ENCODE results near the gene ZNF595.
"Not testable (repeated sequence)": the region's sequence is repeated elsewhere in the genome, so short reads cannot be mapped to it uniquely, and the experiment has no call there.

The ZNF595 gene

GRCh38 chr4:86559-87324, 33.6 kb downstream of the ZNF595 start:
- not testable (repeated sequence) for DNase-seq

GRCh38 chr4:98386-98785, 45.3 kb downstream of the ZNF595 start:
- DNase-seq, result no peak

- DNase-seq, result no peak
Observed at GRCh38 chr4:99863-100262, 46.7 kb downstream of the ZNF595 start.

GRCh38 chr4:107083-107443, 53.9 kb downstream of the ZNF595 start:
- DNase-seq, result no peak

- no peak for DNase-seq
Observed at GRCh38 chr4:107444-108429, 54.6 kb downstream of the ZNF595 start.

- no peak for DNase-seq
Observed at GRCh38 chr4:112771-113170, 59.6 kb downstream of the ZNF595 start.

- no peak for DNase-seq
Observed at GRCh38 chr4:113732-114131, 60.6 kb downstream of the ZNF595 start.

GRCh38 chr4:114149-114548, 61.0 kb downstream of the ZNF595 start:
- DNase-seq, result no peak

- DNase-seq, result no peak
Observed at GRCh38 chr4:116499-116898, 63.4 kb downstream of the ZNF595 start.

- DNase-seq, result no peak
Observed at GRCh38 chr4:120616-121015, 67.5 kb downstream of the ZNF595 start.

- DNase-seq, result peak; percentile 40
Observed at GRCh38 chr4:121408-122084, 68.4 kb downstream of the ZNF595 start.

- DNase-seq, result not testable (repeated sequence)
Observed at GRCh38 chr4:123922-124274, 70.8 kb downstream of the ZNF595 start.

GRCh38 chr4:124275-125081, 71.4 kb downstream of the ZNF595 start, which contains the start of gene ZNF718:
ZNF718 (plus strand) TSS chr4:124501; CDS start chr4:124671, 170 bp downstream.
- DNase-seq, result peak; percentile 91

GRCh38 chr4:125091-125771, 72.1 kb downstream of the ZNF595 start:
- DNase-seq, result peak; percentile 20

- DNase-seq, result no peak
Observed at GRCh38 chr4:125833-126232, 72.7 kb downstream of the ZNF595 start.

- DNase-seq, result no peak
Observed at GRCh38 chr4:132483-132882, 79.4 kb downstream of the ZNF595 start.

All from activated gamma-delta T cell treated with Interleukin-2 at 50 U/mL for 16 hours (primary cell).